ENCODE measurements around the gene MDC1. TPM values are rescaled to one million over a fixed set of nuclear protein-coding genes. Genes with fewer than 3 reads are reported as not detected.
A peak's percentile ranks its signal among the peaks of the same experiment; 100 is the strongest.

Gene MDC1
- total RNA-seq, 1 experiment from 2014 or later = 77.6 TPM

GRCh38 chr6:30763618-30764489, 46.8 kb upstream of the MDC1 start:
- no peak overlapping the region for H3K23ac ChIP-seq (ENCODE audit: insufficient read length, low read depth, low read length)
- no peak overlapping the region for H3K56ac ChIP-seq (ENCODE audit: insufficient read length, low read depth, low read length)
- H3K79me1 ChIP-seq (ENCODE audit: insufficient read depth, low read depth, low read length, poor library complexity, severe bottlenecking) = no peaks in the 10 kb centered on the region
- peak overlapping the region; percentile 52 for H3K4me2 ChIP-seq (ENCODE audit: insufficient read depth, insufficient read length, low read length)
- H2AFZ ChIP-seq (ENCODE audit: low read length) = peak overlapping the region; percentile 34
- no peak overlapping the region for H3T11ph ChIP-seq (ENCODE audit: low read length)
- no peaks in the 10 kb centered on the region; a peak in 1 of 7 replicates for H3K36me3 Mint-ChIP-seq (ENCODE audit: insufficient read depth in 1 of 3, low read depth in 3 of 3)
- H3K79me2 ChIP-seq (ENCODE audit: insufficient read depth, low read length) = no peaks in the 10 kb centered on the region
- peak; percentile 59 for DNase-seq
- H3K4me1 ChIP-seq (ENCODE audit: insufficient read depth, low read length) = peaks cover 21% of the 10 kb centered on the region; the same call in 1 of the 2 replicates
- H4K91ac ChIP-seq (ENCODE audit: insufficient read length, low read depth, low read length) = peak overlapping the region; percentile 31
- H2BK12ac ChIP-seq (ENCODE audit: insufficient read length, low read depth, low read length) = peak overlapping the region; percentile 58
- H2BK15ac ChIP-seq (ENCODE audit: low read depth, low read length) = no peak overlapping the region
- H3K27me3 Mint-ChIP-seq (ENCODE audit: low read depth) = no peaks in the 10 kb centered on the region; the same call in 1 of the 2 replicates
- H2BK5ac ChIP-seq (ENCODE audit: insufficient read length, low read length) = peak overlapping the region; percentile 36
- no peaks in the 10 kb centered on the region for H3K23me2 ChIP-seq (ENCODE audit: insufficient read length, low read depth, low read length, poor library complexity, severe bottlenecking)
- TF ChIP-seq, protein P1, sequence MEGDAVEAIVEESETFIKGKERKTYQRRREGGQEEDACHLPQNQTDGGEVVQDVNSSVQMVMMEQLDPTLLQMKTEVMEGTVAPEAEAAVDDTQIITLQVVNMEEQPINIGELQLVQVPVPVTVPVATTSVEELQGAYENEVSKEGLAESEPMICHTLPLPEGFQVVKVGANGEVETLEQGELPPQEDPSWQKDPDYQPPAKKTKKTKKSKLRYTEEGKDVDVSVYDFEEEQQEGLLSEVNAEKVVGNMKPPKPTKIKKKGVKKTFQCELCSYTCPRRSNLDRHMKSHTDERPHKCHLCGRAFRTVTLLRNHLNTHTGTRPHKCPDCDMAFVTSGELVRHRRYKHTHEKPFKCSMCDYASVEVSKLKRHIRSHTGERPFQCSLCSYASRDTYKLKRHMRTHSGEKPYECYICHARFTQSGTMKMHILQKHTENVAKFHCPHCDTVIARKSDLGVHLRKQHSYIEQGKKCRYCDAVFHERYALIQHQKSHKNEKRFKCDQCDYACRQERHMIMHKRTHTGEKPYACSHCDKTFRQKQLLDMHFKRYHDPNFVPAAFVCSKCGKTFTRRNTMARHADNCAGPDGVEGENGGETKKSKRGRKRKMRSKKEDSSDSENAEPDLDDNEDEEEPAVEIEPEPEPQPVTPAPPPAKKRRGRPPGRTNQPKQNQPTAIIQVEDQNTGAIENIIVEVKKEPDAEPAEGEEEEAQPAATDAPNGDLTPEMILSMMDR (conservative IDR thresholded peaks at IDR 0.05) = no peak; the same call in 2 of the 3 replicates
- peak overlapping the region; percentile 49 to 61 for H3K4me3 Mint-ChIP-seq
- peak overlapping the region; percentile 58 to 98 (median 78) for H3K27ac Mint-ChIP-seq
- H4K5ac ChIP-seq (ENCODE audit: insufficient read length, low read depth, low read length) = peak overlapping the region; percentile 44
- H3K18ac ChIP-seq (ENCODE audit: insufficient read length, low read depth, low read length) = peak overlapping the region; percentile 68
- WGBS (ENCODE audit: extremely low coverage, insufficient read length, low lambda C conversion rate) = no CpG with 5 or more reads among the region's 8 CpGs
- no peak overlapping the region for H2AK5ac ChIP-seq (ENCODE audit: insufficient read length, low read length)
- H3K27me3 ChIP-seq (ENCODE audit: insufficient read depth, low read length) = no peaks in the 10 kb centered on the region
- peak overlapping the region; percentile 84 for H2BK120ac ChIP-seq (ENCODE audit: low read depth, low read length, poor library complexity, severe bottlenecking)
- peak overlapping the region; percentile 55; the same call in 1 of the 2 replicates for H3K14ac ChIP-seq (ENCODE audit: insufficient read depth, low read length)
- H2BK20ac ChIP-seq (ENCODE audit: low read depth, low read length, poor library complexity, severe bottlenecking) = no peak overlapping the region
- H4K20me1 ChIP-seq (ENCODE audit: control insufficient read depth, insufficient read depth, insufficient read length) = no peaks in the 10 kb centered on the region
- H3K9me3 Mint-ChIP-seq = no peaks in the 10 kb centered on the region
- no peak overlapping the region for H4K8ac ChIP-seq (replicated peaks; ENCODE audit: insufficient read length, low read depth, low read length)
- H3K27ac ChIP-seq (ENCODE audit: insufficient read length, low read depth, low read length) = peak overlapping the region; percentile 85
- no peak overlapping the region; the same call in 1 of the 2 replicates for H3K4ac ChIP-seq (ENCODE audit: low read depth, low read length)
- H3K9ac ChIP-seq (ENCODE audit: extremely low read depth, insufficient read length, low read length) = peak overlapping the region; percentile 39
- H3K4me1 Mint-ChIP-seq = peaks cover 60 to 73% of the 10 kb centered on the region in 2 experiments
- H3K9me3 ChIP-seq (ENCODE audit: control insufficient read depth, low read depth, low read length) = no peaks in the 10 kb centered on the region

Data from H9 (cell line).